ENCODE measurements around the gene MCIDAS. TPM values are rescaled to one million over a fixed set of nuclear protein-coding genes. Genes with fewer than 3 reads are reported as not detected.

MCIDAS gene
- total and polyA plus RNA-seq, 8 donors = 0.53 to 4.6 (median 1.8) TPM; not detected in 3

- Histone ChIP-seq H3K27me3 (peaks cover 41 to 100% (median 95%) of the 10 kb centered on the region in 3 donors), H3K4me3 (no peak overlapping the region), H3K4me1 (peaks cover 47 to 73% (median 63%) of the 10 kb centered on the region in 4 donors), H3K27ac (no peak overlapping the region), H3K9me3 (no peaks in the 10 kb centered on the region), H3K36me3 (no peaks in the 10 kb centered on the region)
- no peak for DNase-seq
- WGBS, 5 donors = 47 to 68% (median 56%) methylated on average over 8 of the region's 8 CpGs
- TF ChIP-seq CTCF (IDR thresholded peaks at IDR 0.05) (no peak), EP300 (IDR thresholded peaks at IDR 0.05) (no peak), POLR2A (IDR thresholded peaks at IDR 0.05) (no peak), POLR2AphosphoS5 (IDR thresholded peaks at IDR 0.05) (no peak)
- intact Hi-C loops (cut with DNase I; ENCODE audit: low total_unique reads) = loop anchor here (10.0 kb wide), 1 partner anchor 55 kb away; the partner anchor contains the start of gene CDC20B
Observed at GRCh38 chr5:55230086-55230629, 3.0 kb upstream of the MCIDAS start.

GRCh38 chr5:55227664-55228430 is 732 bp upstream of the MCIDAS start:
- Histone ChIP-seq H3K4me1 (peaks cover 43 to 60% (median 48%) of the 10 kb centered on the region in 4 donors), H3K4me3 (peak overlapping the region; percentile 51 to 77 (median 56)), H3K27ac (peak overlapping the region; percentile 56 to 82 (median 65)), H3K27me3 (peaks cover 36 to 100% (median 93%) of the 10 kb centered on the region in 3 donors), H3K9me3 (no peaks in the 10 kb centered on the region), H3K36me3 (no peaks in the 10 kb centered on the region)
- TF ChIP-seq CTCF (IDR thresholded peaks at IDR 0.05) = no peak
- TF ChIP-seq POLR2AphosphoS5 (IDR thresholded peaks at IDR 0.05) = no peak
- TF ChIP-seq POLR2A (IDR thresholded peaks at IDR 0.05) = no peak
- TF ChIP-seq EP300 (IDR thresholded peaks at IDR 0.05) = no peak
- no peak for DNase-seq
- intact Hi-C loops (cut with DNase I; ENCODE audit: low total_unique reads) = no loop called here
- 7 to 13% (median 12%) methylated on average over 30 of the region's 30 CpGs for WGBS, 5 donors

- WGBS, 5 donors = 6 to 18% (median 6%) methylated on average over 19 to 54 of the region's 54 CpGs
- intact Hi-C loops (cut with DNase I; ENCODE audit: low total_unique reads) = no loop called here
- TF ChIP-seq EP300 (IDR thresholded peaks at IDR 0.05) (no peak), POLR2AphosphoS5 (IDR thresholded peaks at IDR 0.05) (peak in 1 of 3 donors; percentile 10), CTCF (IDR thresholded peaks at IDR 0.05) (peak in 5 of 7 experiments; percentile 21 to 50 (median 36)), POLR2A (IDR thresholded peaks at IDR 0.05) (no peak)
- no peaks in the 10 kb centered on the region for H3K36me3 ChIP-seq
- peaks cover 26 to 100% (median 93%) of the 10 kb centered on the region in 3 donors for H3K27me3 ChIP-seq
- H3K27ac ChIP-seq = peak overlapping the region; percentile 56 to 82 (median 65)
- peak overlapping the region; percentile 51 to 77 (median 56) for H3K4me3 ChIP-seq
- H3K9me3 ChIP-seq = no peaks in the 10 kb centered on the region
- peaks cover 28 to 50% (median 36%) of the 10 kb centered on the region in 4 donors for H3K4me1 ChIP-seq
- DNase-seq = peak; percentile 63 to 82
Observed at GRCh38 chr5:55226027-55226933, 835 bp downstream of the MCIDAS start.

GRCh38 chr5:55225346-55225745 is 1.8 kb downstream of the MCIDAS start:
- intact Hi-C loops (cut with DNase I; ENCODE audit: low total_unique reads) = no loop called here
- TF ChIP-seq POLR2A (IDR thresholded peaks at IDR 0.05) = no peak
- DNase-seq = no peak
- Histone ChIP-seq H3K27ac (no peak overlapping the region), H3K9me3 (no peaks in the 10 kb centered on the region), H3K4me1 (peaks cover 29 to 54% (median 39%) of the 10 kb centered on the region in 4 donors), H3K36me3 (no peaks in the 10 kb centered on the region), H3K27me3 (peaks cover 24 to 100% (median 93%) of the 10 kb centered on the region in 3 donors), H3K4me3 (no peak overlapping the region)

All from stomach (tissue), 9 donors.